Frontal cortex (tissue), 4 donors: ENCODE results near the gene SLCO3A1. TPM values are rescaled to one million over a fixed set of nuclear protein-coding genes. Genes with fewer than 3 reads are reported as not detected.

Experiments used
- DNase-seq, 2 donors: peaks; one replicate each; pipeline ENCODE4 v3.0.0; 2012; ENCODE audit warnings: low spot score in 2 of 2
- FAIRE-seq: peaks from 2 replicates; lab custom pipeline; 2012; peaks lifted over from hg19 to GRCh38; lab: Jason Lieb, UNC
- total RNA-seq: library from RNA; depleted of rRNA; stranded (reverse); fragments of >200 nt; gene quantifications from one replicate; pipeline ENCODE4 v1.2.3, GENCODE V29; 2014
- donor health status: control.
- donor health status: control.
- donor health status: control.

The SLCO3A1 gene
- total RNA-seq, 1 donor from 2014 or later, result 9.8 TPM

- DNase-seq, result no peak
- FAIRE-seq, result no peak
These were observed 279.7 kb downstream of the SLCO3A1 start for GRCh38 chr15:92132982-92133755.

DNA sequence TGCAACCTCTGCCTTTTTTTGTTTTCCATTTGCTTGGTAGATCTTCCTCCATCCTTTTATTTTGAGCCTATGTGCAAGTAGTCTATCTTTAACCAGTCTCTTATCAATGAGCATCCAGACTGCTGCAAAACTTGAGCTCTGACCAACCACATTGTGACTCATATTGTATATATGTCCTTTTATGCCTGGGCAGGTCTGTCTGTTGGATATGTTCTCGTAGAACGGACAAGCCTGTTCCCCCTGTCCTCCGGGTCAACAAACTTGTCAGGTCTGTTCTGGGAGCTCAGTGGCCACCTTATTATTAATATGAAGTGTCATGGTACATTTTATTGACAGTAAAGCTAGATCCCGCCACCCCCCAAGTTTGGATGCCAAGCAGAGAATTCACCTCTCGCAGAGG is 287.3 kb downstream of the SLCO3A1 start:
- DNase-seq, result no peak
- no peak for FAIRE-seq

GRCh38 chr15:92141607-92142006 is 288.1 kb downstream of the SLCO3A1 start:
- DNase-seq, result no peak
- no peak for FAIRE-seq

DNA sequence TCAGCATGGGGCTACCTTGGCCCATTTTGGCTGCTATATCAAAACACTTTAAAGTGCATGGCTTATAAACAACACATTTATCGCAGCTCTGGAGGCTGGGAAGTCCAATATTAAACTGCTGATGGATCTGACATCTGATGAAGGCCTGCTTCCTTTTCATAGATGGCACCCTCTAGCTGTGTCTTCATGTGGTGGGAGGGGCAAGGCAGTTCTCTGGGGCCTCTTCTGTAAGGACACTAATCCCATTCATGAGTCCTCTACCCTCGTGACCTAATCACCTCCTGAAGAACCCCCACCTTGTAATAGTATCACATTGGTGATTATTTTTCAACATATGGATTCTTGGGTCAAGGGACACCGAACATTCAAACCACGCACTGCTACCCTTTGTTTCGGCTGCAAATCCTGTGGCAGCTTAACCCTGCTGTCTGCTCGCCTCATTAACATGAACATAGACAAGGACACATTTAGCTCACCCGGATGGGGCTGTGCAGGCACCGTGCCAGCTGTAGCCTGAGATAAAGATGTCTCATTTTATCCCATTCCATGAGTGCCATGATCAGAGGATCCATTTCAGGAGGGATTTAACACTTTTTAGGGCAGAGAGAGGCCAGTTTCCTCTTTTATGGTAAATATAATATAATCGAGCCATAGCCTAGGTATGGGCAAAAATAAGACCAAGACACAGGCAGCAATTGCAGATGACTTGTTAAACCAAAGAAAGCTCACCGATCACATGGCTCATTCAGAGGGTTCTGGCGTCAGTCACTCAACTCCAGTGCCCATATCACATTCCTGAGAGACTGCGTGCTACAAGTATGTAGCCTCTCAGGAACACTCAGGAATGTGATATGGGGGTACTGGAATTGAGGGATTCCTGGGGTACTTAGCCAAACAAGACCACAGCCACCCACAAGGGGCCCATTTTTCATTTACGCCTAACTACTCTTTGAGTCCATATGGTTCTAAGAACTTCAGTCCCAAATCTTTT is 289.0 kb downstream of the SLCO3A1 start:
- DNase-seq (no peak), FAIRE-seq (no peak)

- FAIRE-seq, result no peak
These were observed 290.3 kb downstream of the SLCO3A1 start for GRCh38 chr15:92143765-92144164.

GRCh38 chr15:92146511-92147150 is 293.1 kb downstream of the SLCO3A1 start:
- DNase-seq (no peak), FAIRE-seq (no peak)

More at GRCh38 chr15:92143765-92144164, 290.3 kb downstream of the SLCO3A1 start:
- no peak for DNase-seq

GRCh38 chr15:92149029-92149428 is 295.5 kb downstream of the SLCO3A1 start:
- FAIRE-seq, result no peak
- DNase-seq, result no peak

DNA sequence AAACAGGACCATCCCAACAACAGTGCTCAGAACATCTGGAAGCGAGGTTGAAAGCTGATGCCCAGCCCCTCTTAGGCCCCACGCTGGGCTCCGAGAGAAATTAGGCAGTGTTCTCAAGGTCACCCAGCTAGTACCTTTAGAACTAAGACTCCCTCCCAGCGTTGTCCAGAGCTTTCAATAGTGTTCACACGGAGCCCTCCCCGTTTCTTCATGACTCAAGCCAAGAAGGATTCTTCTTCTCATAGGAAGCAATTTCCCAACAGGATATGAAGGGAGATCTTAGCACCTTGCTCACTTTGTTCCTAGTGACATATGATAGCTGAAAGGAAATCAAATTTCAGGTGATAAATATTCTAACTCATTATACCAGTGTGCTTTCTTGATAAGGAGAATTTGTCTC is 296.0 kb downstream of the SLCO3A1 start:
- DNase-seq (no peak), FAIRE-seq (no peak)

DNA sequence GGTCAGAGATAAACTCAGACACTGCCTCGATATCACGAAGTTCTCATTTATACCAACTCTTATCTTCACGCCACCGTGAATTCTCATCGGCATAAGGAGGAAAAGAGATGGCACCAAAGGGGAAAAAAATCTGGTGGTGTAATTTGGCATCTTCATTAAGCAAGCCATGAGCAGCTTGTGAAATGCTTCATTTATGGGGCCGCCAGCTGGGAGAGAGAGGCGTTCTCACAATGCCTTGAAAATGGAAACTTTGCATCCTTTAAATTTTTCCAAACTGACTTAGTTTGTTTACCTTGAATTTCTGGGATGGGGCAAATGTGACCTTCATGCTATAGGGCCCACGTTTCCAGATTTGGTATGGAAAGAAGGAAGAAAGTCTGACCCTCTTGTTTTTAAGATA is 297.7 kb downstream of the SLCO3A1 start:
- DNase-seq (no peak), FAIRE-seq (no peak)

GRCh38 chr15:92151741-92152140 is 298.2 kb downstream of the SLCO3A1 start:
- FAIRE-seq, result no peak
- no peak for DNase-seq

DNA sequence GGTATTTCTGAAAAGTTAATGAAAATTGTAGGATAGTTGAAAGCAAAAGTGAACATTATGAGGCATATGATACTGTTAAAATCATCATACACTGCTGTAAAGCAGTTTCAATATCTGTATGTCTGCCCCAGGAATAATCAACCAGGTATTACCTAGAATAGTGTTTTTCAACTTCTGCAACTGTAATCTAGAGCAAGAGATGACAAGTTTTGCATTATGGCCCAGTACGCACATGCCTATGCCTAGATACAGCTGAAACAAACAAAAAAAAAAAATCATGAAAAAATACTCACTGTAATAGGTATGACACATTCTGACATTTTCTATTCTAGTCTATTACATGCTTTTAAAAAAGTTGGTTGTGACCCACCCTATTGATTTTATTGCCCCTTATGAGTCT is 299.5 kb downstream of the SLCO3A1 start:
- DNase-seq, result no peak
- no peak for FAIRE-seq

GRCh38 chr15:92153620-92154019 is 300.1 kb downstream of the SLCO3A1 start:
- FAIRE-seq (no peak), DNase-seq (no peak)

- no peak for DNase-seq
- no peak for FAIRE-seq
These were observed 302.4 kb downstream of the SLCO3A1 start for GRCh38 chr15:92155934-92156333.

DNA sequence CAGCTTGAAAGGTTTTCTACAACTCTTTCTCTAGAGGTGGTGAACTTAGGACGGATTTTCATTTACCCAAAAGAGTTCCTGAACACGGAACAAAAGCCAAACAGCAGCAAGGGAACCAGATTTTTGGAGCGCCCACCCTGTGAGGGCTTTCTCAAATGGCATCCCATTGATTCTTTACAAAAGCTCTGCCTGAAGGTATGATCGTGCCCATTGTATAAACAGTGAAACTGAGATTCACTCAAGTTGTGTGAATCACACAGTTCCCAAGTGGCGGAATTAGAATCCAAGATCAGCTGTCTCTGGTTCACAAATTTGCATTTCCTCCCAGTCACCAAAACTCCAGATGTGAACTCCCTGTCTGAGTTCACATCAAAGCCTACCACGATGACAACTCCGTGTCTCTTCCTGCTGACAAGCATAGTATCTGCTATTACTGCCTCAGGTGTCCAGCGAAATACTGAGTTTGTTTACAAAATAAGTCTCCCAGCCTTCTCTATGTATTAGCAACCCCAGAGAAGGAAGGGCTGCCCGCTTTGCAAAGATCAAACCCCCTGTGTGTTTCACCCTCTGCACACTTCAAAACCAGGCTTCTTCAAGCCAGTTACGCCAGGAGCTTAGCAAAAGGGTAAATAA is 304.3 kb downstream of the SLCO3A1 start:
- DNase-seq, result no peak
- FAIRE-seq, result no peak

GRCh38 chr15:92158426-92158825 is 304.9 kb downstream of the SLCO3A1 start:
- no peak for FAIRE-seq
- no peak for DNase-seq

- DNase-seq, result no peak
- FAIRE-seq, result no peak
These were observed 306.0 kb downstream of the SLCO3A1 start for GRCh38 chr15:92159481-92159880.

- no peak for FAIRE-seq
- no peak for DNase-seq
These were observed 306.7 kb downstream of the SLCO3A1 start for GRCh38 chr15:92159906-92160841.

DNA sequence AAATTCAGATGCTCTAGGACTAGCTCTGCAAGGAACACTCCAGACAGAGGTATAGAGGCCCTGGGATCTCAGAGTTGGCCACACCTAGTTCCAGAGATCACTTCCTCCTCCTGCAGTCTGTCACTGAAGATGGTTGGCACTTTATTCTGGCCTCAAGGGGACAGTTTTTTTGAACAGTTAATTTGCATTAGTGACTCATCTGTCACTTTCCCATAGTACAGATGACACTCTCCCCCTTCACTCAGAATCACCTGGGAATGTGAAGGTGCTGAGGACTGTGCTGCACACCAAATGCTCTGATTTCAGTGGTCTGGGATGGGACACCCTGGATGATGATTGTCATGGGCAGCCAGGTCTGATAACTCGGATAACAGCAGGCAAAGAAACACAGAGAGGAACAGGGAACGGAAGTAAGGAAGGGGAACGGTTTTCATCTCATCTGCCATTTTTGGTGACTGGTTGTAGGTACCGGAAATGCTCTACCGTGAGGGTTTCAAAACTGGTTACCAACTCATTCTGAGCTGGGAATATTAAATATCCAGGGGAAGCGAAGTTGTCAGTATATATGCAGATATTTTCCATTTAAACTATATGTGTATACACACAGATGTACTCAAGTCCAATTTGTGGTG is 307.6 kb downstream of the SLCO3A1 start:
- DNase-seq (no peak), FAIRE-seq (no peak)
